ENCODE measurements around the gene GOLGA3.

GOLGA3 gene

DNA sequence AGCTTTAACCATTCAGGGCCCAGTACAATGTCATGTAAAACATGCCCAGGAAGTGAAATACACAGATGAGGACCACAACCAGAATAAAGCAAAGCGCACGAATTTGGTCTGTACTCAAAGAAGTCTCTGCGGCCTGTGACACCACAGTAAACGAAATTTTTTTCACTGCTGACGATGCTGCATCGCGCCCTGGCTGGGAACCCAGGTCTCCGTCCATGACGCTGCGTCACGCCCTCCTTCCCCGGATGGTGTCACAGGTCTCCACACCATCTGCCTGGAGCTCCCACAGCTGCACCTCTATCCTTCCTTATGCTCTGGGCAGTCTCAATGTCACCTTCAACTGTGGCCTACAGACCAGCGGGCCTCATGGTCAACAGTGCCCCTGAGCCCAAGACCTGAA is 84.8 kb downstream of the GOLGA3 start:
- Mint-ChIP-seq H3K27ac (no peak overlapping the region), H3K9me3 (no peaks in the 10 kb centered on the region), H3K27me3 (ENCODE audit: low read depth) (no peaks in the 10 kb centered on the region), H3K4me1 (no peaks in the 10 kb centered on the region), H3K36me3 (ENCODE audit: low read depth) (peaks cover 96% of the 10 kb centered on the region), H3K4me3 (no peak overlapping the region)
- TF ChIP-seq, protein P1, sequence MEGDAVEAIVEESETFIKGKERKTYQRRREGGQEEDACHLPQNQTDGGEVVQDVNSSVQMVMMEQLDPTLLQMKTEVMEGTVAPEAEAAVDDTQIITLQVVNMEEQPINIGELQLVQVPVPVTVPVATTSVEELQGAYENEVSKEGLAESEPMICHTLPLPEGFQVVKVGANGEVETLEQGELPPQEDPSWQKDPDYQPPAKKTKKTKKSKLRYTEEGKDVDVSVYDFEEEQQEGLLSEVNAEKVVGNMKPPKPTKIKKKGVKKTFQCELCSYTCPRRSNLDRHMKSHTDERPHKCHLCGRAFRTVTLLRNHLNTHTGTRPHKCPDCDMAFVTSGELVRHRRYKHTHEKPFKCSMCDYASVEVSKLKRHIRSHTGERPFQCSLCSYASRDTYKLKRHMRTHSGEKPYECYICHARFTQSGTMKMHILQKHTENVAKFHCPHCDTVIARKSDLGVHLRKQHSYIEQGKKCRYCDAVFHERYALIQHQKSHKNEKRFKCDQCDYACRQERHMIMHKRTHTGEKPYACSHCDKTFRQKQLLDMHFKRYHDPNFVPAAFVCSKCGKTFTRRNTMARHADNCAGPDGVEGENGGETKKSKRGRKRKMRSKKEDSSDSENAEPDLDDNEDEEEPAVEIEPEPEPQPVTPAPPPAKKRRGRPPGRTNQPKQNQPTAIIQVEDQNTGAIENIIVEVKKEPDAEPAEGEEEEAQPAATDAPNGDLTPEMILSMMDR (IDR thresholded peaks at IDR 0.05; ENCODE audit: unreplicated experiment in 3 of 3), result no peak

- no peak overlapping the region for H3K27ac Mint-ChIP-seq
- H3K4me1 Mint-ChIP-seq, result no peaks in the 10 kb centered on the region
- H3K9me3 Mint-ChIP-seq, result no peaks in the 10 kb centered on the region
- TF ChIP-seq, protein P1 (IDR thresholded peaks at IDR 0.05; ENCODE audit: unreplicated experiment in 3 of 3), result no peak
- H3K27me3 Mint-ChIP-seq (ENCODE audit: low read depth), result no peaks in the 10 kb centered on the region
- H3K36me3 Mint-ChIP-seq (ENCODE audit: low read depth), result peaks cover 90% of the 10 kb centered on the region
- H3K4me3 Mint-ChIP-seq, result no peak overlapping the region
These were observed 87.0 kb downstream of the GOLGA3 start for GRCh38 chr12:132741620-132742019.

GRCh38 chr12:132740652-132741051 is 88.0 kb downstream of the GOLGA3 start:
- Mint-ChIP-seq H3K36me3 (ENCODE audit: low read depth) (peaks cover 88% of the 10 kb centered on the region), H3K27ac (no peak overlapping the region), H3K4me1 (no peaks in the 10 kb centered on the region), H3K27me3 (ENCODE audit: low read depth) (no peaks in the 10 kb centered on the region), H3K9me3 (no peaks in the 10 kb centered on the region), H3K4me3 (no peak overlapping the region)
- TF ChIP-seq, protein P1 (IDR thresholded peaks at IDR 0.05; ENCODE audit: unreplicated experiment in 3 of 3), result no peak

DNA sequence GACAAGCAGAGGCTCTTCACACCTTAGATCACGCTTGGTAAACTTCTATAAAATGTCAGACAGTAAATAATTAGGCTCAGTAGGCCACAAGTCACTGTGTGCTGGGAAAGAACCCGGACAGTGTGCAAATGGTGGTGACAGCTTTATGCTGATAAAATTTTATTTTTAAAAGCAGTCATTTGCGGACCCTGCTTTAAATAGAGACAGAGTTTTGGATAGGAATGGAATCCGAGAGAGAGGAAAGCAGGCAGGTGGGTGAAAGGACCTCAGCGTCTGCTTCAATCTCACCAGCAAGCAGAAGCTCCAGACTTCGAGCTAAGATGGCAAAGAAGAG is 88.4 kb downstream of the GOLGA3 start:
- Mint-ChIP-seq H3K27me3 (ENCODE audit: low read depth) (no peaks in the 10 kb centered on the region), H3K4me1 (no peaks in the 10 kb centered on the region), H3K4me3 (no peak overlapping the region), H3K9me3 (no peaks in the 10 kb centered on the region), H3K27ac (no peak overlapping the region), H3K36me3 (ENCODE audit: low read depth) (peaks cover 88% of the 10 kb centered on the region)
- TF ChIP-seq, protein P1 (IDR thresholded peaks at IDR 0.05; ENCODE audit: unreplicated experiment in 3 of 3), result no peak

- TF ChIP-seq, protein P1 (IDR thresholded peaks at IDR 0.05; ENCODE audit: unreplicated experiment in 3 of 3), result no peak
- peaks cover 85% of the 10 kb centered on the region for H3K36me3 Mint-ChIP-seq (ENCODE audit: low read depth)
- no peaks in the 10 kb centered on the region for H3K27me3 Mint-ChIP-seq (ENCODE audit: low read depth)
- H3K27ac Mint-ChIP-seq, result no peak overlapping the region
- no peak overlapping the region for H3K4me3 Mint-ChIP-seq
- no peaks in the 10 kb centered on the region for H3K9me3 Mint-ChIP-seq
- H3K4me1 Mint-ChIP-seq, result no peaks in the 10 kb centered on the region
These were observed 88.9 kb downstream of the GOLGA3 start for GRCh38 chr12:132739600-132740312.

DNA sequence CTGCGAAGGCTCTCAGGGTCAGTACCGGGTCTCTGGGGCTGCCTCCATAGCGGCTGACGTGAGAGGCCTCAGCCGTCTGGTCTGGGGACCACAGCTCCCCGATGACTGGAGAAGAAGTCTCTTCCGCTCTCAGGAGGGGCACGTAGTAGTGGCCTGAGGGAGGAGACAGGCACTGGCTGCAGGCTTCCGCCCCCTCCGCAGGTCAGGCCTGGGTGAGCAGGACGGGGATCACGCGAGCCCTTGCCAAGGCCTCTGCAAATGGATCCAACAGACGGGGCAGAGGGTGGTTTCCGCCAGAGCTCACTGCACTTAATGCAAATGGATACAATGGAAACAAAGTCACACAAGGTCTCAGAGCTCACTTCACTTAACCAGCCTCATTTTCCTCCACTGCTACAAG is 91.8 kb downstream of the GOLGA3 start:
- TF ChIP-seq, protein P1 (IDR thresholded peaks at IDR 0.05; ENCODE audit: unreplicated experiment in 3 of 3), result no peak
- Mint-ChIP-seq H3K9me3 (no peaks in the 10 kb centered on the region), H3K4me3 (no peak overlapping the region), H3K27ac (no peak overlapping the region), H3K27me3 (ENCODE audit: low read depth) (no peaks in the 10 kb centered on the region), H3K4me1 (no peaks in the 10 kb centered on the region), H3K36me3 (ENCODE audit: low read depth) (peaks cover 86% of the 10 kb centered on the region)
